K562 treated with DMSO at 1 percent for 24 hours (cell line): ENCODE results near the gene MILR1. TPM values are rescaled to one million over a fixed set of nuclear protein-coding genes. Genes with fewer than 3 reads are reported as not detected.

ENCODE experiments used
- total RNA-seq: library from RNA; unstranded; fragments of 300-600 nt; gene quantifications from 2 replicates; pipeline ENCODE4 v1.2.3, GENCODE V29; 2022; ENCODE audit warnings: low read depth; ENCODE audit not compliant: insufficient read depth

Gene MILR1, protein sequence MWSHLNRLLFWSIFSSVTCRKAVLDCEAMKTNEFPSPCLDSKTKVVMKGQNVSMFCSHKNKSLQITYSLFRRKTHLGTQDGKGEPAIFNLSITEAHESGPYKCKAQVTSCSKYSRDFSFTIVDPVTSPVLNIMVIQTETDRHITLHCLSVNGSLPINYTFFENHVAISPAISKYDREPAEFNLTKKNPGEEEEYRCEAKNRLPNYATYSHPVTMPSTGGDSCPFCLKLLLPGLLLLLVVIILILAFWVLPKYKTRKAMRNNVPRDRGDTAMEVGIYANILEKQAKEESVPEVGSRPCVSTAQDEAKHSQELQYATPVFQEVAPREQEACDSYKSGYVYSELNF
- 33.6 and 33.7 TPM in 2 replicates for total RNA-seq

GRCh38 chr17:64448665-64449512, at the start of gene MILR1:
Gene MILR1, plus strand, starts transcription at chr17:64449115. Its CDS starts 54 bp downstream, at chr17:64449169.

DNA sequence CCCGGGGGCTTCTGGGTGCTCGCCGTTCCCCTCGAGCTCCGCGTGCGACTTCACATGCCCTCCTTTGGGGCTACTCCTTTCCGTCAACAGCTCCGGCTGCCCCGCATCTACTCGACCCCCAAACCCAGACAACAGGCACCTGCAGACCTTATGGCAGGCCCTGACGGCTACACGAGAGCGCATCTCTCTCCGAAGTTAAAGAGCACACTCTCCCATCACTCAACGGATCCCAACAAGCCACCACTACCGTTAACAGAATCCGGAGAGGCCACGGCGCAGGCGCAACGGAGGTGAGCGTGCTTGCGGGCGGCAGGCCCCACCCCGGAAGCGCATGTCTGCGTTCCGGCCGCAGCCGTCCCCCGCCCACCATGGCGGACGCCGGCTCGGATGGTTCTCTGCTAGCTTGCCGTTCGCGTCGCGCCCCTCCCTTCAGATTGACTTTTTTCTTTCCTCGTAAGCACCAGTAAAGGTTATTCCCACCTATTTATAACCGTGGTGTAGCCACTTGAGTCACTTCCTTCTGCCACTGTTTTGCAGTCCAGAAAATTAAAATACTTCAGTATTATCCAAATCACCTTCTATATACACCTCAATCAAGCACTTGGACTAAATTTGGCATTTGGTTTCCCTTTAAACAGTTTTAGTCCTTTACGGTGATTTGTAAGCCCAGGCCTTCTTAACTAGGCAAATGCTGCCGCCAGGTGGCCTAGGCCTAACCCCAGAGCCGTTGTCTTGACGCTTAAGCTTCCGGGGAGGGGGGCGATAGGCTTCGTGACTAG, 48.1 kb downstream of the MILR1 start, which contains the start of gene POLG2:
Gene POLG2 (minus strand): TSS at position 269 of the 779 bp plus-strand sequence. CDS start 86 bp downstream, at position 183.

GRCh38 chr17:64506201-64506575, 57.3 kb downstream of the MILR1 start, which contains the start of gene DDX5:
Gene DDX5, minus strand, starts transcription at chr17:64506289. Its CDS starts 170 bp downstream, at chr17:64506119.

DNA sequence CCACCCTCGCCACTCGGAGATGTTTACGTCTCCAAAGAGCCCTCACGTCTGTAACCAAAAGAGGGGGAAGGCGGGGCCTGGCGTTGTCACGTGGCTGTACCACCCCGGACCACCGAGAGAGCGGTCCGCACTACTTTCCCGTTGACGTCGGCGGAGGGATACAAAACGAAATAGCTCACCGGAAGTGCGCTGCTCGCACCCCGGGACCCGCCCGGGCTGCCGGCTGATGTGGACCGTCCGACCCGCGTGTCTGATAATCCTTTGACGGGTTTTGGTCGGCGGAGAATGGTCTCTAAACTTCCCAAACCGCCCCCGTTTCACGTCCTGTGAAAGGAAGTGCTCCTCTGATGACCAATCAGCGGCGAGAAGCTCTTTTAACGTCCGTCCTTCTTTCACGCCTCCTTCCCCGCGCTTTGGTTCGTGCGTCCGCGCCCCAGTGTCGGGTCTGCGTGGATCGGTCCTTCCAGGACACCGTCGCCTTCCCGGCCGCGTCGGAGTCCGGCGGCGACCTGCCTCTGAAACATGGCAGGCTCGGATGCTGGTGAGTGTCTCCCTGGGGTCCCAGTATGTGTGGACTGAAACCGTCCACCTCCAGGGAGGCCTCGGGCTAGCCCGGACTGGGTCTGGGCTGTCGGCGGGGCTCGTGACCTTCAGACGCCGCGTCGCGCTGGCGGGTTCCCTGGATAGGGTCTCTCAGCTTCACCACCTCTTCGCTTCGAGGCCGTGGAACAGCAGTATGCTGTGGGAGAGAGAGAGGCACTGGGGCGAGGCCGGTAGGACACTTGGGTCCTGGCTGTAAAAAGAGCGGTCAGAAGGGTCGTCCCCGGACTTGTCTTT, 57.9 kb downstream of the MILR1 start, which contains the start of gene CEP95:
Gene CEP95 (plus strand): TSS at position 402 of the 837 bp plus-strand sequence. CDS start 121 bp downstream, at position 523.

Other genes with a start within 250 kb of the MILR1 start
- gene TEX2, start 185.9 kb upstream of the MILR1 start, total RNA-seq, result 11.1 and 12.3 TPM in 2 replicates
- gene PECAM1, start 58.3 kb upstream of the MILR1 start, total RNA-seq, result 2.5 and 4.4 TPM in 2 replicates
- 14.4 and 21.2 TPM in 2 replicates for gene POLG2, start 47.9 kb downstream of the MILR1 start, total RNA-seq
- gene DDX5, start 57.2 kb downstream of the MILR1 start, total RNA-seq, result 333 and 394 TPM in 2 replicates
- gene CEP95, start 57.9 kb downstream of the MILR1 start, total RNA-seq, result 16.3 and 20.7 TPM in 2 replicates
- gene SMURF2, start 213.2 kb downstream of the MILR1 start, total RNA-seq, result 9.0 and 10.4 TPM in 2 replicates